ENCODE results near the gene MEPE.

MEPE gene

GRCh38 chr4:87844452-87844851, 11.7 kb downstream of the MEPE start:
- DNase-seq: no peak

- no peak for DNase-seq
These were observed 13.5 kb downstream of the MEPE start for GRCh38 chr4:87846226-87846625.

GRCh38 chr4:87848622-87849351, 16.0 kb downstream of the MEPE start:
- peak; percentile 21 for DNase-seq

GRCh38 chr4:87849612-87850011, 16.8 kb downstream of the MEPE start:
- no peak for DNase-seq

GRCh38 chr4:87851332-87851731, 18.6 kb downstream of the MEPE start:
- no peak for DNase-seq

- no peak for DNase-seq
These were observed 19.2 kb downstream of the MEPE start for GRCh38 chr4:87851953-87852352.

- no peak for DNase-seq
These were observed 20.3 kb downstream of the MEPE start for GRCh38 chr4:87853108-87853507.

GRCh38 chr4:87853891-87854290, 21.1 kb downstream of the MEPE start:
- DNase-seq: no peak

GRCh38 chr4:87855559-87855958, 22.8 kb downstream of the MEPE start:
- no peak for DNase-seq

GRCh38 chr4:87856816-87857215, 24.0 kb downstream of the MEPE start:
- DNase-seq: no peak

- DNase-seq: no peak
These were observed 25.0 kb downstream of the MEPE start for GRCh38 chr4:87857789-87858188.

GRCh38 chr4:87862236-87862635, 29.5 kb downstream of the MEPE start:
- DNase-seq: no peak

GRCh38 chr4:87863486-87863885, 30.7 kb downstream of the MEPE start:
- DNase-seq: no peak

- no peak for DNase-seq
These were observed 31.6 kb downstream of the MEPE start for GRCh38 chr4:87864321-87864720.

GRCh38 chr4:87865288-87865687, 32.5 kb downstream of the MEPE start:
- DNase-seq: no peak

- no peak for DNase-seq
These were observed 33.3 kb downstream of the MEPE start for GRCh38 chr4:87865960-87866598.

GRCh38 chr4:87868522-87868921, 35.8 kb downstream of the MEPE start:
- no peak for DNase-seq

GRCh38 chr4:87872028-87872427, 39.3 kb downstream of the MEPE start:
- no peak for DNase-seq

GRCh38 chr4:87875191-87875590, 42.4 kb downstream of the MEPE start:
- no peak for DNase-seq

GRCh38 chr4:87880106-87880505, 47.3 kb downstream of the MEPE start:
- no peak for DNase-seq

GRCh38 chr4:87881115-87881514, 48.3 kb downstream of the MEPE start:
- DNase-seq: no peak

GRCh38 chr4:87882321-87882720, 49.6 kb downstream of the MEPE start:
- no peak for DNase-seq

GRCh38 chr4:87882861-87883260, 50.1 kb downstream of the MEPE start:
- DNase-seq: no peak

- no peak for DNase-seq
These were observed 52.3 kb downstream of the MEPE start for GRCh38 chr4:87884976-87885549.

- no peak for DNase-seq
These were observed 53.3 kb downstream of the MEPE start for GRCh38 chr4:87886083-87886482.

Data from NCI-H2227 treated with DMSO at 0.1 percent for 48 hours (cell line).